HFFc6 (cell line): ENCODE results near the gene GALNTL6. TPM values are rescaled to one million over a fixed set of nuclear protein-coding genes. Genes with fewer than 3 reads are reported as not detected.
A peak's percentile ranks its signal among the peaks of the same experiment; 100 is the strongest.

ENCODE experiments used
- DNase-seq: peaks from one replicate; pipeline ENCODE4 v3.0.0-alpha.2; 2018
- H3K27ac Mint-ChIP-seq: 2 replicates; pipeline ENCODE4 v1.8.0; 2020; ENCODE audit warnings: mild to moderate bottlenecking, mixed read lengths
- H3K27me3 Mint-ChIP-seq: 2 replicates; pipeline ENCODE4 v1.8.0; 2021; ENCODE audit warnings: mild to moderate bottlenecking, moderate library complexity, mixed read lengths; ENCODE audit not compliant: insufficient read depth
- H3K36me3 Mint-ChIP-seq: 2 replicates; pipeline ENCODE4 v1.8.0; 2021; ENCODE audit warnings: low read depth, mixed read lengths
- H3K4me1 Mint-ChIP-seq: 2 replicates; pipeline ENCODE4 v1.8.0; 2020; ENCODE audit warnings: low read depth, mixed read lengths
- H3K4me3 Mint-ChIP-seq: 2 replicates; pipeline ENCODE4 v1.8.0; 2020; ENCODE audit warnings: mild to moderate bottlenecking, moderate library complexity, mixed read lengths
- H3K9me3 Mint-ChIP-seq: 2 replicates; pipeline ENCODE4 v1.8.0; 2020; ENCODE audit warnings: mild to moderate bottlenecking, mixed read lengths
- CTCF ChIP-seq: fragments of 200-600 bp; sonication (generic); IDR thresholded peaks from 2 replicates; pipeline ENCODE4 v1.5.0; 2021; ENCODE audit warnings: antibody characterized with exemption, mild to moderate bottlenecking
- total RNA-seq, 6 experiments: library from RNA; stranded (reverse); fragmentation: NEBNext Ultra II Directional; extraction: Animal tissue kit (Norgen Biotek cat#: 25700); gene quantifications; 2 replicates in 1 of 6; 3 replicates in 5 of 6; pipeline ENCODE4 v1.2.3, GENCODE V29; 2021

The GALNTL6 gene
- total RNA-seq, 6 experiments from 2014 or later: 0.07 TPM; not detected in 5

- no peaks in the 10 kb centered on the region for H3K9me3 Mint-ChIP-seq
- no peak for TF ChIP-seq CTCF
- DNase-seq: no peak
- no peaks in the 10 kb centered on the region for H3K36me3 Mint-ChIP-seq
- H3K4me3 Mint-ChIP-seq: no peak overlapping the region
- H3K27ac Mint-ChIP-seq: no peak overlapping the region
- H3K4me1 Mint-ChIP-seq: no peaks in the 10 kb centered on the region
- H3K27me3 Mint-ChIP-seq: peaks cover 3% of the 10 kb centered on the region
These were observed 1232.9 kb downstream of the GALNTL6 start for GRCh38 chr4:173046144-173046543.

GRCh38 chr4:173046818-173047217, 1233.6 kb downstream of the GALNTL6 start:
- no peak for TF ChIP-seq CTCF
- no peaks in the 10 kb centered on the region for H3K4me1 Mint-ChIP-seq
- DNase-seq: no peak
- no peak overlapping the region for H3K27ac Mint-ChIP-seq
- peaks cover 3% of the 10 kb centered on the region for H3K27me3 Mint-ChIP-seq
- H3K4me3 Mint-ChIP-seq: no peak overlapping the region
- no peaks in the 10 kb centered on the region for H3K36me3 Mint-ChIP-seq
- H3K9me3 Mint-ChIP-seq: no peaks in the 10 kb centered on the region

- TF ChIP-seq CTCF: no peak
- Mint-ChIP-seq H3K9me3 (no peaks in the 10 kb centered on the region), H3K4me3 (no peak overlapping the region), H3K4me1 (no peaks in the 10 kb centered on the region), H3K27me3 (no peaks in the 10 kb centered on the region; the same call in 1 of the 2 replicates), H3K36me3 (no peaks in the 10 kb centered on the region), H3K27ac (no peak overlapping the region)
- no peak for DNase-seq
These were observed 1238.0 kb downstream of the GALNTL6 start for GRCh38 chr4:173051232-173051631.

- no peaks in the 10 kb centered on the region for H3K36me3 Mint-ChIP-seq
These were observed 1238.5 kb downstream of the GALNTL6 start for GRCh38 chr4:173051716-173052115.

GRCh38 chr4:173052439-173052838, 1239.2 kb downstream of the GALNTL6 start:
- Mint-ChIP-seq H3K27me3 (no peaks in the 10 kb centered on the region; the same call in 1 of the 2 replicates), H3K36me3 (no peaks in the 10 kb centered on the region), H3K9me3 (no peaks in the 10 kb centered on the region), H3K4me3 (no peak overlapping the region), H3K27ac (no peak overlapping the region), H3K4me1 (0 out of 2 replicates have a peak, but pooled peaks cover 2% of the 10 kb centered on the region)
- no peak for DNase-seq
- no peak for TF ChIP-seq CTCF

More at GRCh38 chr4:173051716-173052115, 1238.5 kb downstream of the GALNTL6 start:
- no peak for TF ChIP-seq CTCF
- H3K4me1 Mint-ChIP-seq: no peaks in the 10 kb centered on the region
- no peaks in the 10 kb centered on the region; the same call in 1 of the 2 replicates for H3K27me3 Mint-ChIP-seq
- H3K27ac Mint-ChIP-seq: no peak overlapping the region
- no peaks in the 10 kb centered on the region for H3K9me3 Mint-ChIP-seq
- peak overlapping the region; percentile 8; the same call in 1 of the 2 replicates for H3K4me3 Mint-ChIP-seq
- DNase-seq: no peak

- Mint-ChIP-seq H3K4me1 (0 out of 2 replicates have a peak, but pooled peaks cover 6% of the 10 kb centered on the region), H3K27ac (no peak overlapping the region), H3K36me3 (no peaks in the 10 kb centered on the region), H3K27me3 (peaks cover 2% of the 10 kb centered on the region; the same call in 1 of the 2 replicates), H3K9me3 (no peaks in the 10 kb centered on the region), H3K4me3 (no peak overlapping the region)
- no peak for DNase-seq
- TF ChIP-seq CTCF: no peak
These were observed 1243.1 kb downstream of the GALNTL6 start for GRCh38 chr4:173056271-173056670.
